Mesenchymal stem cell (in vitro differentiated cells and primary cell): ENCODE data around the gene CYP27B1.

Experiments
- DNase-seq: peaks from one replicate; pipeline ENCODE4 v3.0.0-alpha.2; 2013
- H2AFZ ChIP-seq: one replicate; pipeline ENCODE4 v1.6.1; 2013; ENCODE audit warnings: low read depth, mild to moderate bottlenecking, control low read depth, inconsistent platforms, low read length, moderate library complexity
- H2AK5ac ChIP-seq: 2 replicates; pipeline ENCODE4 v1.6.1; 2013; ENCODE audit warnings: low read length, moderate library complexity, mild to moderate bottlenecking, inconsistent platforms; ENCODE audit not compliant: severe bottlenecking
- H2BK120ac ChIP-seq: one replicate; pipeline ENCODE4 v1.6.1; 2013; ENCODE audit warnings: low read depth, mild to moderate bottlenecking, inconsistent platforms, low read length, moderate library complexity
- H2BK12ac ChIP-seq, 2 experiments: one replicate each; pipeline ENCODE4 v1.6.1; 2013; ENCODE audit warnings: inconsistent platforms in 2 of 2, low read length in 2 of 2, mild to moderate bottlenecking in 2 of 2, moderate library complexity in 2 of 2, control low read depth in 1 of 2
- H2BK15ac ChIP-seq: one replicate; pipeline ENCODE4 v1.6.1; 2013; ENCODE audit warnings: mild to moderate bottlenecking, low read depth, inconsistent platforms; ENCODE audit not compliant: poor library complexity, severe bottlenecking
- H2BK5ac ChIP-seq: 2 replicates; pipeline ENCODE4 v1.6.1; 2013; ENCODE audit warnings: low read depth, mild to moderate bottlenecking, low read length, control low read depth, inconsistent platforms; ENCODE audit not compliant: poor library complexity, severe bottlenecking
- H3K14ac ChIP-seq, 2 experiments: one replicate each; pipeline ENCODE4 v1.6.1; 2013; ENCODE audit warnings: inconsistent platforms in 2 of 2, low read length in 2 of 2, control low read depth in 1 of 2, mild to moderate bottlenecking in 1 of 2, moderate library complexity in 1 of 2
- H3K18ac ChIP-seq, 2 experiments: one replicate each; pipeline ENCODE4 v1.6.1; 2013; ENCODE audit warnings: inconsistent platforms in 2 of 2, low read length in 2 of 2, control low read depth in 1 of 2, low read depth in 1 of 2, mild to moderate bottlenecking in 1 of 2
- H3K23ac ChIP-seq, 2 experiments: one replicate each; pipeline ENCODE4 v1.6.1; 2013; ENCODE audit warnings: inconsistent platforms in 2 of 2, low read length in 2 of 2, mild to moderate bottlenecking in 2 of 2, moderate library complexity in 2 of 2, control low read depth in 1 of 2
- H3K27ac ChIP-seq: 2 replicates; pipeline ENCODE4 v1.5.1; 2013; ENCODE audit warnings: mild to moderate bottlenecking, moderate library complexity, low read length, control low read depth, inconsistent platforms; ENCODE audit not compliant: poor library complexity, severe bottlenecking
- H3K27me3 ChIP-seq, 2 experiments: 2 replicates each; pipeline versions ENCODE4 v1.6.1 to v1.7.0; 2013; ENCODE audit warnings: low read length in 2 of 2, mild to moderate bottlenecking in 2 of 2, moderate library complexity in 2 of 2, control low read depth in 1 of 2, inconsistent platforms in 1 of 2; ENCODE audit not compliant: control insufficient read depth in 1 of 2, insufficient read depth in 1 of 2
- H3K36me3 ChIP-seq, 2 experiments: 2 replicates each; pipeline versions ENCODE4 v1.6.1 to v1.7.0; 2013; ENCODE audit warnings: low read length in 2 of 2, control low read depth in 1 of 2, inconsistent platforms in 1 of 2, low read depth in 1 of 2, mild to moderate bottlenecking in 1 of 2; ENCODE audit not compliant: insufficient read depth in 2 of 2, control insufficient read depth in 1 of 2
- H3K4ac ChIP-seq, 2 experiments: one replicate each; pipeline ENCODE4 v1.6.1; 2013; ENCODE audit warnings: inconsistent platforms in 2 of 2, low read length in 2 of 2, mild to moderate bottlenecking in 2 of 2, moderate library complexity in 2 of 2, control low read depth in 1 of 2, low read depth in 1 of 2
- H3K4me1 ChIP-seq: 2 replicates; pipeline ENCODE4 v1.6.1; 2013; ENCODE audit warnings: low read depth, low read length, control low read depth; ENCODE audit not compliant: control insufficient read depth, insufficient read depth
- H3K4me2 ChIP-seq: 2 replicates; pipeline ENCODE4 v1.6.1; 2013; ENCODE audit warnings: low read length, mild to moderate bottlenecking, inconsistent platforms; ENCODE audit not compliant: poor library complexity, severe bottlenecking
- H3K4me3 ChIP-seq, 2 experiments: 2 replicates each; pipeline versions ENCODE4 v1.5.1 to v1.7.0; 2013; ENCODE audit warnings: low read length in 2 of 2, mild to moderate bottlenecking in 2 of 2, control low read depth in 1 of 2, low read depth in 1 of 2; ENCODE audit not compliant: insufficient read depth in 1 of 2
- H3K79me1 ChIP-seq: replicated peaks from 2 replicates; pipeline ENCODE4 v1.6.1; 2013; ENCODE audit warnings: mild to moderate bottlenecking, control low read depth, low read length, inconsistent platforms; ENCODE audit not compliant: poor library complexity, severe bottlenecking
- H3K9ac ChIP-seq: 2 replicates; pipeline ENCODE4 v1.7.0; 2013; ENCODE audit warnings: mild to moderate bottlenecking, low read length, moderate library complexity
- H3K9me3 ChIP-seq: 2 replicates; pipeline ENCODE4 v1.7.0; 2013; ENCODE audit warnings: mild to moderate bottlenecking, low read length; ENCODE audit not compliant: control insufficient read depth
- H4K8ac ChIP-seq: one replicate; pipeline ENCODE4 v1.6.1; 2013; ENCODE audit warnings: inconsistent platforms, mild to moderate bottlenecking, low read length, moderate library complexity
- H4K91ac ChIP-seq: one replicate; pipeline ENCODE4 v1.6.1; 2013; ENCODE audit warnings: mild to moderate bottlenecking, low read length, inconsistent platforms
- WGBS: methylation state at CpG from one replicate; pipeline ENCODE4 v1.1.7; 2013; ENCODE audit warnings: mixed read lengths; 5-methylcytosine and 5-hydroxymethylcytosine counted together

CYP27B1 gene

GRCh38 chr12:57767305-57767698 lies 424 bp upstream of the CYP27B1 start:
- Histone ChIP-seq H2BK15ac (no peak overlapping the region), H2BK5ac (no peak overlapping the region), H3K23ac (no peak overlapping the region), H4K8ac (no peak overlapping the region), H3K4me2 (no peak overlapping the region), H2BK120ac (no peak overlapping the region), H3K18ac (no peak overlapping the region), H2BK12ac (no peak overlapping the region), H3K9me3 (no peaks in the 10 kb centered on the region), H3K4me1 (peaks cover 32% of the 10 kb centered on the region), H3K27me3 (peaks cover 47 to 55% of the 10 kb centered on the region in 2 experiments), H2AK5ac (no peak overlapping the region), H3K4ac (no peak overlapping the region), H3K9ac (no peak overlapping the region), H3K36me3 (peaks cover 21 to 30% of the 10 kb centered on the region in 2 experiments), H2AFZ (no peak overlapping the region), H3K14ac (no peak overlapping the region), H3K79me1 (peaks cover 9% of the 10 kb centered on the region), H3K27ac (no peak overlapping the region), H4K91ac (no peak overlapping the region), H3K4me3 (no peak overlapping the region)
- DNase-seq, result no peak

GRCh38 chr12:57765698-57766463 lies 997 bp downstream of the CYP27B1 start:
- H3K18ac ChIP-seq, result no peak overlapping the region

GRCh38 chr12:57765003-57765697 lies 1.7 kb downstream of the CYP27B1 start:
- 3% methylated on average over 57 of the region's 60 CpGs for WGBS

More at GRCh38 chr12:57765698-57766463, 997 bp downstream of the CYP27B1 start:
- Histone ChIP-seq H2BK12ac (no peak overlapping the region), H4K91ac (no peak overlapping the region), H2BK15ac (no peak overlapping the region), H3K36me3 (peaks cover 21 to 29% of the 10 kb centered on the region in 2 experiments), H2AFZ (no peak overlapping the region), H2AK5ac (no peak overlapping the region), H3K4me1 (peaks cover 27% of the 10 kb centered on the region), H2BK5ac (no peak overlapping the region), H3K27ac (no peak overlapping the region), H3K23ac (peak overlapping the region in 1 of 2 experiments; percentile 71), H3K4ac (no peak overlapping the region), H3K4me2 (peak overlapping the region; percentile 59), H3K79me1 (peaks cover 8% of the 10 kb centered on the region), H3K4me3 (peak overlapping the region; percentile 35 to 73), H3K9me3 (no peaks in the 10 kb centered on the region), H3K27me3 (peaks cover 52 to 58% of the 10 kb centered on the region in 2 experiments), H4K8ac (no peak overlapping the region), H2BK120ac (no peak overlapping the region), H3K14ac (no peak overlapping the region), H3K9ac (peak overlapping the region; percentile 31)
- WGBS, result 13% methylated on average over 37 of the region's 40 CpGs
- DNase-seq, result no peak

GRCh38 chr12:57764662-57765002 lies 2.2 kb downstream of the CYP27B1 start:
- H4K91ac ChIP-seq, result no peak overlapping the region
- peak overlapping the region; percentile 59 for H3K4me2 ChIP-seq
- H2BK15ac ChIP-seq, result no peak overlapping the region
- DNase-seq, result no peak
- no peak overlapping the region for H2AK5ac ChIP-seq
- H3K4me1 ChIP-seq, result peaks cover 24% of the 10 kb centered on the region
- H2BK120ac ChIP-seq, result no peak overlapping the region
- H2AFZ ChIP-seq, result no peak overlapping the region
- H4K8ac ChIP-seq, result no peak overlapping the region
- H2BK12ac ChIP-seq, result no peak overlapping the region
- H3K9ac ChIP-seq, result peak overlapping the region; percentile 32
- H3K36me3 ChIP-seq, result peaks cover 14 to 17% of the 10 kb centered on the region in 2 experiments
- H3K27ac ChIP-seq, result no peak overlapping the region
- no peak overlapping the region for H2BK5ac ChIP-seq
- H3K18ac ChIP-seq, result no peak overlapping the region
- 24% methylated on average over 17 of the region's 17 CpGs for WGBS
- no peaks in the 10 kb centered on the region for H3K9me3 ChIP-seq
- peaks cover 1% of the 10 kb centered on the region for H3K79me1 ChIP-seq
- H3K27me3 ChIP-seq, result peaks cover 52 to 58% of the 10 kb centered on the region in 2 experiments
- H3K14ac ChIP-seq, result peak overlapping the region in 1 of 2 experiments; percentile 88
- H3K23ac ChIP-seq, result peak overlapping the region in 1 of 2 experiments; percentile 97
- H3K4ac ChIP-seq, result no peak overlapping the region
- peak overlapping the region in 1 of 2 experiments; percentile 73 for H3K4me3 ChIP-seq

More at GRCh38 chr12:57765003-57765697, 1.7 kb downstream of the CYP27B1 start:
- peak overlapping the region in 1 of 2 experiments; percentile 11 for H3K18ac ChIP-seq
- no peak overlapping the region for H2BK120ac ChIP-seq
- no peak overlapping the region for H2AK5ac ChIP-seq
- H2AFZ ChIP-seq, result no peak overlapping the region
- peak overlapping the region; percentile 59 for H3K4me2 ChIP-seq
- H3K4me3 ChIP-seq, result peak overlapping the region; percentile 35 to 73
- H2BK15ac ChIP-seq, result no peak overlapping the region
- peaks cover 52 to 58% of the 10 kb centered on the region in 2 experiments for H3K27me3 ChIP-seq
- peak; percentile 55 for DNase-seq
- H2BK5ac ChIP-seq, result no peak overlapping the region
- H3K9me3 ChIP-seq, result no peaks in the 10 kb centered on the region
- no peak overlapping the region for H3K27ac ChIP-seq
- H3K36me3 ChIP-seq, result peaks cover 17 to 22% of the 10 kb centered on the region in 2 experiments
- H4K91ac ChIP-seq, result no peak overlapping the region
- peaks cover 24% of the 10 kb centered on the region for H3K4me1 ChIP-seq
- peak overlapping the region in 1 of 2 experiments; percentile 97 for H3K23ac ChIP-seq
- H3K14ac ChIP-seq, result peak overlapping the region in 1 of 2 experiments; percentile 88
- H3K4ac ChIP-seq, result no peak overlapping the region
- H4K8ac ChIP-seq, result peak overlapping the region; percentile 31
- H3K79me1 ChIP-seq, result peaks cover 3% of the 10 kb centered on the region
- H2BK12ac ChIP-seq, result no peak overlapping the region
- peak overlapping the region; percentile 32 for H3K9ac ChIP-seq
